Fibroblast of villous mesenchyme (primary cell): ENCODE measurements around the gene MAP2K5. TPM values are rescaled to one million over a fixed set of nuclear protein-coding genes. Genes with fewer than 3 reads are reported as not detected.

ENCODE experiments used
- DNase-seq: peaks from one replicate; pipeline ENCODE4 v3.0.0-alpha.2; 2010; ENCODE audit warnings: low read depth
- H3K4me3 ChIP-seq: 2 replicates; pipeline ENCODE4 v1.5.1; 2011; ENCODE audit warnings: low read depth, mild to moderate bottlenecking, low read length
- CTCF ChIP-seq: IDR thresholded peaks from 2 replicates; pipeline ENCODE4 v1.5.1; 2012; ENCODE audit warnings: low read depth, mild to moderate bottlenecking, low read length; ENCODE audit not compliant: insufficient read depth
- total RNA-seq: library from RNA; depleted of rRNA; stranded (reverse); fragments of >200 nt; gene quantifications from 2 replicates; pipeline ENCODE4 v1.2.3, GENCODE V29; 2012

MAP2K5 gene
- total RNA-seq, 1 donor: 6.9 TPM

GRCh38 chr15:67674983-67675382, 132.5 kb downstream of the MAP2K5 start:
- TF ChIP-seq CTCF: no peak
- no peak for DNase-seq
- H3K4me3 ChIP-seq: no peak overlapping the region

- TF ChIP-seq CTCF: no peak
These were observed 135.6 kb downstream of the MAP2K5 start for GRCh38 chr15:67678089-67678488.

GRCh38 chr15:67678993-67679392, 136.5 kb downstream of the MAP2K5 start:
- DNase-seq: no peak
- no peak for TF ChIP-seq CTCF
- H3K4me3 ChIP-seq: no peak overlapping the region

More at GRCh38 chr15:67678089-67678488, 135.6 kb downstream of the MAP2K5 start:
- no peak overlapping the region for H3K4me3 ChIP-seq
- no peak for DNase-seq

- H3K4me3 ChIP-seq: no peak overlapping the region
- peak; percentile 58 for DNase-seq
These were observed 138.1 kb downstream of the MAP2K5 start for GRCh38 chr15:67680641-67681040.

GRCh38 chr15:67685008-67685599, 142.6 kb downstream of the MAP2K5 start:
- no peak overlapping the region for H3K4me3 ChIP-seq
- TF ChIP-seq CTCF: no peak
- peak; percentile 42 for DNase-seq

More at GRCh38 chr15:67680641-67681040, 138.1 kb downstream of the MAP2K5 start:
- TF ChIP-seq CTCF: no peak

- DNase-seq: no peak
- no peak overlapping the region for H3K4me3 ChIP-seq
- no peak for TF ChIP-seq CTCF
These were observed 143.2 kb downstream of the MAP2K5 start for GRCh38 chr15:67685716-67686115.

- TF ChIP-seq CTCF: no peak
- H3K4me3 ChIP-seq: no peak overlapping the region
- DNase-seq: no peak
These were observed 148.4 kb downstream of the MAP2K5 start for GRCh38 chr15:67690936-67691335.
